Skin of body (tissue), 2 donors: ENCODE data around the gene AUTS2. TPM values are rescaled to one million over a fixed set of nuclear protein-coding genes. Genes with fewer than 3 reads are reported as not detected.

ENCODE experiments used
- DNase-seq: peaks from one replicate; lab custom pipeline; 2025; lab: John Stamatoyannopoulos, UW
- total RNA-seq: library from RNA; depleted of rRNA; stranded (reverse); fragments of >200 nt; gene quantifications from one replicate; pipeline ENCODE4 v1.2.3, GENCODE V29; 2014

Gene AUTS2
- total RNA-seq, 1 donor from 2014 or later = 61.0 TPM

DNA sequence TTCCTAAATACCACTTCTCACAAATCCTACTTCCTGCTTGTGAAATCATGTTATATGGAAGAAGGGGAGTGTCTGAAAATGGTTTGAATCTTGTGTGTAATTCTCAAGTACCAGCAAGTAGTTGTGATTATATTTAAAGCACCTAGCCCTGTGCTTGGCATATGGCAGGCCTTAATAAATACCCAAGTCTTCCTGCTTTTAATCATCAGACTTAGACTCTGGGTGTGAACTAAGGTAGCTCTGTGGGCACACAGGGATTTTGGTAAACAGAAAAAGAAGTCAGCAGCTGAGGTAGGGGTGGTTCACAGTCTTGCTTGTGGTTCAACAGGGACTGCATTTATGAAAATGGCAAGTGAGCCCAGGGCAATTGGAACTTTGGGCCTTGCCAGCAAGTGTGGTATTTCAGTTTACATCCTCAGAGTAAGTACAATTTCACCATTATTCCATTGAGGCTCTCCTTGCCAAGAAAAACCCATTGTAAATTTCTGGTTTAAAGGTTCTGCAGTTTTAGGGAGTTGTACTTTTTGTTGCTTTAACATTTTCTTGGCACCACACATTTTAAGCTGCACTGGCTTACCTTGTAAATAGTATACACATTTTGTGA lies 215.5 kb downstream of the AUTS2 start:
- DNase-seq = no peak

DNA sequence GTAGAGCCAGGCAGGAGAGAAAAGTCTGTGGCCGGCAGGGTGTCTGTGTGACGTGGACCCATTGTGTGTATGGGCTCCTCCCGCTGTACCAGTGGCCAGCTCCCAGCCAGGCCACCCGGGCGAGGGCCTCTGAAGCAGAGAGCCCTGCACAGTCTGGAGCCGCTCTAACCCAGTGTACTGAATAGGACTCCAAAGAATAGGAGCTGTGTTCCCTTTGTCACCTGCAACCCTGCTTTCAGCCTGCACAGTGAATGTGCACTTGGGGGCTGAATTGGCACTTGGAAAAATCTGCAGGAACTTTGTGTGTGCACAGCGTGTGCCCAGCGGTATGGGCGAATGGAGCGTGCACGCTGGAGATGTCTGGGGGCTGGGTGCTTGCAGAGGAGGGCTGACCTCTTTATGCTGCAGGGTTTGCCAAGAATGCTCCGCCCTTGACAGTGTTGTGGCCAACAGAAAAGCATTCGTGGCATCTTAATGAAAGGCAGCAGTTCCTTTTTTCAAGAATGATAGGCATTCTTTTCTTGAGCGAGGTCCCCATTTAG lies 216.2 kb downstream of the AUTS2 start:
- no peak for DNase-seq

DNA sequence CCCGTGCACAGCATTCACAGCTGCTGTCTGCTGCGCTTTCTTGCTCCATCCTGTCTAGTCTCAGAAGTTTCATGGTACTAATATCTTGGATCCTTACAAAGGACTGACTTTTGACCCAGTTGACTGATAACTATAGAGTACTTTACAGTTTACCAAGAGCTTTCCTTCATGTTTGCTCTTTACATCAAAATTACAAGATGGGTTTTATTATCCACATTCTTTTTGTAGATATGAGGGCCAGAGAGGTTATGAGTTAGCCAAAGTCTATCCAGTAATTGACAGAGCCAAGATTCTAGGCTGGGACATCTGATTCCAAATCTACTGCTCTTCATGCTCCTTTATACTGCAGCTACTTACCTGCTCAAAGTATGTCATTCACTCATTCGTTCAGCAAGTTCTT lies 218.2 kb downstream of the AUTS2 start:
- no peak for DNase-seq

DNA sequence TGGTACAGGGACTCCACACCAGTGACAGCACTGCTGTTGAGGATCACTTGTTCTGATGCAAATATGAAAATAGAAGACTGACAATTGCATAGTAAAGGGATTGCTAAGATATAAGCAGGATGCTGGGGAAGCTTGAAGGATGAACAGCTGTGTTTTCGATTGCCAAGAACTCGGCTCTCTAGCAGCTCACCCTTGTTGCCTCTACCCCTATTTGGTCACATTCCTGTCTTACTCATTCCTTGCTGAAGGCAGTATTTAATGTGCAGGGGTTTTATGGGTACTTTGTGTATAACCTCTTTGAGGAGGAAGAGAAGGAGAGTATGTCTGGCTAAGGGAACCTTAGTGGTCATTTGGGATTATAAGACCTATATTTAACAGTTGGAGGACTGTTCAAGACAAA lies 218.8 kb downstream of the AUTS2 start:
- DNase-seq = peak; percentile 18

DNA sequence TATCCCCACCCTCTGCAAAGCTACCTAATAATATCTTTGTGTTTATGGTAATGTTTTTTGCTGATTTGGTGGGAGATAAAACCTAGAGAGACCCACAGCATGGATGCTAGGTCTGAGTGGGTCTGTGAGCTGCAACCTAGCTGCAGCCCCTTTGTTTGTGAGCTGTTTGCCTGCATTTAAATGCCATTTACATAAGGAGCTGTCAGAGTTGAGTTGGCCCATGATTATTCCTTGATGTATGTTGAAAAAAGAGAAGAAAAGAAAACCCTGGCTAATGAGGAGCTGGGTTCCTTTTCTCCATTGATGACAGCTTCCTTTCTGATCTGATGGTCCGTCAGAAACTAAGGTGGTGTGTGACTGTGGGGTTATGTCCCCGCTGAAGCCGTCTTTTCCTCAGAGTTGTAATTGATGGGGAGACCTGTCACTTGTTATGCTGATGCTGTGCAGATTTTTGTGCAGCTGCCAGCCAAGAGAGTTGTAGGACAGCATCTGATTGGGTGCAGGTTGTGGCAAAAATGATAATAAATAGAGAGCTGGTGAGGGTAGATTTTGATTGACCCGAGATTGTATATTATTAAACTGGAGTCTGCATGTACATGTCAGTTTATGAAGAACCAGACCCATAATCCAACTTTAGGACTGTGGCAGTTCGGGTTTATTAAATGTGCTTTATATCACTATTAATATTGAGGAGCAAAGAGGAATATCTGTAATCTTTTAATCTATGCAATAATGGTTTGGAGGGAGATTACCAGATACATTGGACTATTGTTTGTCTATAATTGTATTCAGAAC lies 219.8 kb downstream of the AUTS2 start:
- DNase-seq = no peak

DNA sequence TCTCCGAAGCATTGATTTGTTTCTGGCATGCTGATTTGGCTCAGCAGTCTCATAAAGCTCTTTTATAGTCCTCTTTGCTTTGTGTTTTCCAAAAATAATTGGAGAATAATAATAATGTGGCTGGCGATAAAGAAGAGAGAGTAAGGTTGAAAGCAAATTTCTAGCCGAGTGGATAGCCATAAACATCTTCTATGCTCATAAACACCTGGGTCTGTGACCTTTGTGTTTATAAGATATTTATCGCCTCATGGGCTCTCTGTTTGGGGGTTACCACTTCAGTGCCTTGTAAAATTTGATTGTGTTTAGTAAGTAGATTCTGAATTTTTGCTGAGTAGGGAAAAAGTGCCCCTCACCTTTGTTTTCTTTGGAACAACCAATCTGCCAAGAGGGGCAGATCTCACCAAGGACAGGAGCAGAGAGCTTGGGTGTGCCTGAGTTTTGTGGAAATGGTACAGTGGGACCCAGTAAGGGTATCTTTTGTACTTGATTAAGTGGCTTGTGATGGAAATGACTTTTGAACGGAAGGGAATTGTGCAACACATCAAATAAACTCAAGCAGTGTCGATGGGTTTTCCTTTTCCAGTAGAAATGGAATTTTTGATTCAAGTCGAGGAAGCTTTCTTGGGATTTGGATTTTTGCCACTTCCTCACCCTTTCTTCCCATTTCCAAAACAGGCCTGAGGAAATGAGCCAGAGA lies 220.5 kb downstream of the AUTS2 start:
- no peak for DNase-seq

DNA sequence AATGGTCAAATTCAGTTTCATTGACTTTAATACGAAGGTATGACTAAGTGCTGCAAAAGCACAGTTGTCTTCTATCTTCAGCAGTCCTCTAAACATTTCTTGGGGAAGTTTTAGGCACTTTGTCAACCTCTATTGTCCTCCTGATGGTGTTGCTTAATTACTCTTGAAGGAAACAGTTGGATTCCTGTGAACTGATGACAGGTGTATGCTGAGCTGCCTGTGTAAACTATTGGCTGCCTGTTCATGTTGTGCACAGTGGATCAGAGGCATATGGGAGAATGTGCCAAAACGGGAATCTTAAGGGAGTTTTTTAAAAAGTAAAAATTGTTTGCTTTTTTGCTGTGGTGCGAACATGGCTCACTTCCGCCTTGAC lies 221.0 kb downstream of the AUTS2 start:
- DNase-seq = no peak

DNA sequence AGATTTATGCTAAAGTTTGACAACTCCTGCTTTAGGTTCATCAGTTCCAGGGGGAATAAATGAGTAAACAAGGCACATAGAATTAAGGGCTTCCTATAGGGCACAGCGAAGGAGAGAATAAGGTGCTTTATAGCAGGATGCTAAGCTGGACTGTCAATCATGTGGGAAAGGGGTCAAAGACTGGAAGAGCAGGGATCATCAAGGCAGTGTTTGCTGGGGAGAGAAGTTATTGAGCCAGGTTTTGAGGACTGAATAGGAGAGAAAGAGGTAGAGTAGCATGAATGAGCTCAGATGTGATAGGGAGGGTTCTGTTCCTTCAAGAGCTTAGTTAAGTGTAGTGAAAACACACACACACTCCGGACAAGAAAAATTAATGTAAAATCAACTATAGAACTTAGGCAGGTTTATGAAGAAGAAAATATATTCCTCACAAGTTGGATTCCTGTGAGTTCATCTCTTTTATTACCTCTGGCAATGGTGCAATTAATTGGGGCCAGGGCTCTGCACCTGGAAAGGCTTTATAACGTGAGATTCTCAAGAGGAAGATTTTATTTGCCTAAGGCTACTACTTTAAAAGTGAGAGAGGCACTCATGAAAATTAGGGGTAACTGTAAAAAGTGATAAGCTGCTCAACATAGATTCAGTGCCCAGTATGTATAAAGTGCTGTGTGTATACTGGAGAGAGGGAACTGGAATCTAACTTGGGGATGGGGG lies 222.4 kb downstream of the AUTS2 start:
- no peak for DNase-seq

DNA sequence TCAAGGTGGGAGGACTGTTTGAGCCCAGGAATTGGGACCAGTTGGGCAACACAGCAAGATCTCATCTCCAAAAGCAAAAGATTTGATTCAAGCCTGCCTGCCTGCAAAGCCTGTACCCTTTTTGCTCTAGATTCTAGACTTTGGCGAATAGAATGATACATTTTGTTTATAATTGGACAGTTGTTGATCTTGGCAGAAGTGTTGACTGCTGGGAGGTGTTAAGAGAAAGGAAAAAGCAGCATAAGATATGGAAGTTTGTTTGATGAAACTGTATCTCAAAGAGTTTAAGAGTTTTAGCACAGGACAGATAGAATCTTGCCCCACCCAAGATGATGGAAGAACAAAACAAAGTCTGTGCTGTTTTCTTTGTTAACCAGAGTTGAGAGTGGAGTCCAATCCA lies 224.1 kb downstream of the AUTS2 start:
- no peak for DNase-seq

DNA sequence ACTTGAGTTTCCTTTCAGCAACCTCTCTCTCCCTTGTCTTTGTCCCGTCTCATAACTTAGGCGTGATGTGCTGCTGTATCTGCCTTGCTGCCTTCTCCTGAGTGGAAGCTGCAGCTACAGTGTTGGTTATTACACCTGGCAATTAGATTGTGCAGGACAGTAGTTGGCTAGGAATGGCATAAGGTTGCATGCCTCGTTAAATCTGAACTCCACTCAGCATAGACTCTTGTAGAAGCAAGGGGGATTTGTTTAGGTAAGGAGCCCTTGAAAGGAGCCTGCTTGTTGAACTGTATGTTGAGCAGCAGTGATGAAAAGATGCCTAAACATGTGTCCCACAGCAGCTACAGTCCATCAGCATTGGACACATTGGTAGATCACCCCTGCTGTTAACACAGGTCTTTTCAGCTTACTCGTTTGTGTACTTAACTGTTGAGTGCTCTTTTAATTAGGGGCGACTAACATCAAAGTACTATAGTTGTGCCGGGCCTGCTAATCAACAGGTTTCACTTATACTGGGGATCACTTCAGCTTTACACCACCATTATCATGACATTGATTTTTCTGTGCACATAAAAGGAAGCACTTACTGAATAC lies 225.0 kb downstream of the AUTS2 start:
- no peak for DNase-seq

DNA sequence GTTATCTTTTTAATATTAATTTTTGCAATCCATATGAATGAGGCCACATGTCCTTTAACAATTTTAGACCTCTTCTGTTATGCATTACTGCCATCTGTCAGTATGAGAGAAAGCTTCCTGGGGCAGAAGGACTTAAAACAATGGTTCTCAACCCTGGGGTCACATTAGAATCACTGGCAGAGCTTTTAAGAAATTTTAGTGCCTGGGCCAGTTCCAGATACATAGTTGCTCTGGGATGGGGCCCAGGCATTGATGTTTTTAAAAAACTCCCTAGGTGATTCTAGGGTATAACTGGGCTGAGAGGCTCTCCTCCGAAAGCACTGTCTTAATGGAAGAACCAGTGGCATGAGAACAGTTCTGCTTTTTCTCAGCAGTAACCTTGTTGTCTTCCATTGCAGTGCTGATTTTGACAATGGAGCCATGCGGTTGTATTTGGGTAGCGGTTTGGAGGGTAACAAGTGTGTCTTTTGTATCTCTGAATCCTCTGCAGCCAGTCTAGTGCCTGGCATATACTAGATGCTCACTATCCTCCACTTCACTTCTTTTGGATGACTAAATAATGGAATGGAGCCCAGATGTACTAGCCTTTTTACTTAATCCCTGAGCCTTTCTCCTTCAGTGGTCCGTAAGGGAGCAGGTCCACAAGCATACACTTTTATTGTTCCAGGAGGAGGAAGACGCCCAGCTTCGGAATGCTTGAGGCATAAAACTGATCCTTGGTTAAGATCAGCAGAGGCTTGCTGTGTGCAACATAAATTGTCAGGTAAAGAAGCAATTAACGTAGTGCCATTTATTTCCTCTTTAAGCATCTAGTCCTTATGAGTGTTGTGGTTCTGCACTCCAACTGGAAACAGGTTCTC lies 227.1 kb downstream of the AUTS2 start:
- DNase-seq = peak; percentile 41

DNA sequence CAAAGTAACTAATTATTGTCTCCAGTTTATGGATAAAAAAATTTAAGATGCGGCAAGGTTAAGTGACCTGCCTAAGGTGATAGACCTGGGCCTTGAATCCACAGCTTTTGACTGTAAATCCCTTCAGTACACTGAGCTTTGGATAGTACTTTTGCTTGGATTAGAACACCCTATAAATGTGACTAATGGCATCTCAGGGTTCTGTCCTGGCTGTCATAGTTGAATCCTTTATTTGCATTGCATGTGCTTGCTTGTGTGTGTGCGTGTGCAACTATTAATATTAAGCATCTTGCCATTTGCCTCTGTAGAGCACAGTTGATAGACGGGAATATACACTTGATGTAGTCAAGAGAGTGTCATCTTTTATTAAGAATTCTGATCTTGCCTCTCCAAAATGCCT lies 228.0 kb downstream of the AUTS2 start:
- DNase-seq = no peak

DNA sequence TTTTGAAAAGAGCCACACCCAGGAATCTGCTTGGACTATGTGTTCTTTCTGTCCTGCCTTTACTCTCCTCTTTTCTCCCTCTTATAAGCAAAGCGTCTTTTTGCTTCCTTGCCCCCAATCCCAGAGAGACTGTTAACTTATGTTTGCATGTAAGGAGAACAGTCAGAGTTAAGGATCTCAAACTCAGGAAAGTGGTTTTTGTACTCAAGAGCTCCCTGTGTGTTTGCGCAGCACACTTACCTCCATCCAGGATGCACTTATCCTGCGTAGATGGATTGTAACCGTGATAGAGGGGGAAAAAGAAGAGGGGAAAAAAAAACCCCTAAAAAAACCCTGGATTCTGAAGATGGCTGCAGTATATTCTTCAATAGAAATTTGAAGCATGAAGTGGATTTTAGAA lies 228.9 kb downstream of the AUTS2 start:
- no peak for DNase-seq

DNA sequence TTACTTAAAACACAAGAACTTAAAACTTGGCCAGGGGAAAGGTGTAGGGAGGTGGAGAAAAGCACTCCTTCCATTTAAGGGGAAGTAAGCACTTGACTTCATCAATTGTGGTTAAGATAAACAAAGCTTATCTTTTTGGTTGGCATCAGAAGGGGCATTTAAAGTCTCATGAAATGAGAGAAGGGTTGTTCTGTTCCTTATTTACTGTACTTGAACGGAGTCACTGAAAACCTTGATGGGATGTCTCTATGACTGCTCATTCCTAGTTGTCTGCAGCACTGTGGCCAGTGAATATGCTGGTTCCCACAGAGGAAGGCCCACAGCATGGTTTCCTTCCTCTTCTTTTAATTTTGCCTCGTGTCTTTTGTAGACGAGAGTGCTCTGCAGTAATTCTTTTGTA lies 229.3 kb downstream of the AUTS2 start:
- DNase-seq = no peak

DNA sequence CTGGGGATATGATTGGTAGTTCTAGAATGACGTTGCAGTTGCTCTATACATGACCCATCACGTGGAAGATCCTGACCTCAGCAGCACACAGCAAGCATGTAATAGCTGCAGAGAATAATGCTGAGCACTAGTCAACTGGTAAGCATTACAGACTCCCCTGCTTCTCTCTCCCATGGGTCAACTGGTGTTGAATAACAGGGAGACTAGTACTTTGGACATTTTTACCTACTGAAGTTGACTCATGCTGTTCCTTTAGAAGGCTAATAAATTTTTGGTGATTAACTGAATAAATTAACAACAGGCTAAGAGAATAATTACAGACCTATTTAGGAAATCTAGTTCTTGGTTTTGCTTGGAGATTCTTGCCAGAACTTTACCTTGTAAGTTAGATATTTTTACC lies 234.1 kb downstream of the AUTS2 start:
- DNase-seq = no peak

DNA sequence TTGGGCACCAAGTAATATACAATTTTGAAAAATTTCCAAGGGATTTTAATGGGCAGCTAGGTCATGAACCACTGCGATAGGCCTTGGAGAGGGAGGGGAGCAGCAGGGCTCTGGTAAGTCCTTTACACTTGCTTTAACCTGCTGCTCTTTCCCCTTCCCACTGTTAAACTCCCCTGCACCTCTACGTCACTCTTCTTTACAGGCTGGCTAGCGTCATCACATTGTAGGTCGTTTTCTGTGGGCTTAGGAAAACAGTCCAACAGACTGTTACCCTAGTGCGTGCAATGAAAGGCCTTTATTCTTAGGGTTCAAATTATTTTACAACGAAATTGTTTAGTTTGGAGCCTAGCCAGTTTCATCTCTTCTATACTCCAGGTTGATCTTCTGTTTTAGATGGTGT lies 235.7 kb downstream of the AUTS2 start:
- DNase-seq = no peak

DNA sequence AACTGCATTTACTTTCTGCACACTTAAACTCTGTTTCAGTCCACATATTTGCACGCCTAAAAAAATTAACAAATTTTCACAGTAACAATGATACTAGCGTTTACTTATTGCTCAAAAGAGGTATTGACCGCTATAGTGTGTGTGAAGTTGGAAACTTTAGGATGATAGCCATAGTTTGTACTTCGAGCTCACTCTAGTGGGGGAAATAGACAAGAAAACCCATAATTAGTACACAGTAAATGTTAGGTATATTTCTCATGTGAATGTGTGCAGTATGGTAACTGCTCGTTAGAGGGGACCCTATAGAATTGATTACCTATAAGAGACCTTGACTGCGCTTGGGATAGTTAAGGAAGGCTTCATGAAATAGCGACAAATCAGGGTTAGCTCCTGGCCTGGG lies 238.4 kb downstream of the AUTS2 start:
- DNase-seq = no peak

DNA sequence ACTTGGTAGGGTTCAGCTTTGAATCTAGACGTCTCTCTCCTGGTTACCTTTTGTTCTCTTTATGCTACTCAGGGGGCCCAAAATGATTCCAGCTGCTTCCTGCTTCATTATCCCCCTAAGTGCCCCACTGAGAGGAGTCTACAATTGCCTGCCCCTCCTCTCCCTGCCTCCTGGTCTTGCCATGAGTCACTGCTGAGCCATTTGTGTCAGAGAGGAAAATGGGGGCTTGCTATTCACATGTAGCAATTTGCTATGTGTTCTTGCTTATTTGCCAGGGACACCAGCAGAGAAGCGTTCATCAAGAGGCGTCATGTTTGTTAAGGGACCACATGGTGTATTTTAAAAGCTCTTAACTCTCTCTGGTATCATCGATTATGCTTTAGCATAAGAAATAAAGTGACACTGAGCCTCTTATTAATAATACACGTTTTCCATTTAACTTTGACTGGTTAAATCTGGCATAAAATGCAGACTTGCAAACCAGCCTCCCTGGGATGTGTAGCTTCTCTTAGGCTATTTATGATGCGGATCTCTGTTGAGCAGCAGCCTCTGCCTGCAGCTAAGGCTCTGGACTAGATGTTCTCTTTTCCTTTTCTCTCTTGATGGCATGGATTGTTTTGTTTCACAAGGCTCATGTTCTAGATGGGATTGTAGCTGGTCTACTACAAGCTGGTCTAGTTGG lies 239.3 kb downstream of the AUTS2 start:
- no peak for DNase-seq

DNA sequence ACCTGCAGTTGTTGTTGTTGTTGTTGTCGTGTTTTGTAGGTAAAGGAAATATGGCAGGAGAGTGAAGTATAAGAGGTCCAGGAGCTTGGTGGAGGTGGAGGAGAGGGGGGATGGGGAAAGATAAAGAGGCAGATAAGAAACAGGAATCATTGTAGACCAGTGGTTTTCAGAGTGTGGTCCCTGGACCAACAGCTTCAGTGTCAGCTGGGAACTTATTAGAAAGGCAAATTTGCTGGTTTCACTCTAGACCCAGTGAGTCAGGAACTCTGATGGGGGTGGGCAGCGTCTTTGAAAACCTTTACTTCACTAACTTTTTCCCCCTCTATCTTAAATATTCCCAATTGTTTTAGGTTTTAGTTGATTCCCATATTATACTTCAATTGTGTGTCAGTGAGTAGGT lies 241.5 kb downstream of the AUTS2 start:
- DNase-seq = no peak

DNA sequence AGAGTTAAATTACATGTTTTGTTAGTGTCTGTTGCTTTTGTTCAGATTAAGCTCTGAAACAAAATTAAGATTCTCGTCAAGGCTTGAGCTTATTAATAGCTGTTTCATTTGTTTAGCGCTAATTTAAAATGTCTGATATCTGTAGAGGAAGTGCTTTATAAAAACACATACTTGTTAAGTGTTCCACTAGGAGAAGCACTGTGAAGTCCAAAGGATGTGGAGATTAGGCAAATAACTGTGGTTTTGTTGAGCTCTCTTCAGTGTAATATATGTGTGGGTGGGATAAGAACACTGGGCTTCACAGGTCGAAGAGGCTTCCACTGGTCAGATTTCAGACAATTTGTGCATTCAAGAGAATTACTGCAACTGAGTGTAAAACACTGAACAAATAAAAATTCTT lies 242.0 kb downstream of the AUTS2 start:
- no peak for DNase-seq
